GM10266 (cell line): ENCODE results near the gene BACH2.
"Not testable (repeated sequence)": the region's sequence is repeated elsewhere in the genome, so short reads cannot be mapped to it uniquely, and the experiment has no call there.

Source experiments
- DNase-seq: peaks from one replicate; pipeline ENCODE4 v3.0.0; 2012; ENCODE audit errors: extremely low spot score
- CTCF ChIP-seq: IDR thresholded peaks from 2 replicates; pipeline ENCODE4 v1.5.1; 2012; ENCODE audit warnings: mild to moderate bottlenecking, low read depth; ENCODE audit not compliant: control insufficient read depth, insufficient read depth; ENCODE audit errors: missing control alignments

BACH2 gene

GRCh38 chr6:90120327-90120726 is 176.3 kb downstream of the BACH2 start:
- no peak for DNase-seq
- no peak for TF ChIP-seq CTCF

- no peak for TF ChIP-seq CTCF
- no peak for DNase-seq
These were observed 177.0 kb downstream of the BACH2 start for GRCh38 chr6:90119618-90120017.

GRCh38 chr6:90118581-90118980 is 178.1 kb downstream of the BACH2 start:
- no peak for TF ChIP-seq CTCF
- no peak for DNase-seq

GRCh38 chr6:90118069-90118468 is 178.6 kb downstream of the BACH2 start:
- TF ChIP-seq CTCF, result no peak
- no peak for DNase-seq

GRCh38 chr6:90116126-90116525 is 180.5 kb downstream of the BACH2 start:
- not testable (repeated sequence) for DNase-seq

GRCh38 chr6:90113389-90113788 is 183.3 kb downstream of the BACH2 start:
- TF ChIP-seq CTCF, result no peak
- DNase-seq, result no peak

- DNase-seq, result no peak
- no peak for TF ChIP-seq CTCF
These were observed 185.3 kb downstream of the BACH2 start for GRCh38 chr6:90111387-90111786.

- DNase-seq, result no peak
- no peak for TF ChIP-seq CTCF
These were observed 185.7 kb downstream of the BACH2 start for GRCh38 chr6:90110971-90111370.
